ENCODE results near the gene SRGAP2B.
"Not testable (repeated sequence)": the region's sequence is repeated elsewhere in the genome, so short reads cannot be mapped to it uniquely, and the experiment has no call there.

The SRGAP2B gene

GRCh38 chr1:145053428-145053827, 41.7 kb downstream of the SRGAP2B start:
- H3K4me3 ChIP-seq (replicated peaks; ENCODE audit: low read depth, low read length); DNase-seq (ENCODE audit: extremely low read depth, low read depth): not testable (repeated sequence)

DNA sequence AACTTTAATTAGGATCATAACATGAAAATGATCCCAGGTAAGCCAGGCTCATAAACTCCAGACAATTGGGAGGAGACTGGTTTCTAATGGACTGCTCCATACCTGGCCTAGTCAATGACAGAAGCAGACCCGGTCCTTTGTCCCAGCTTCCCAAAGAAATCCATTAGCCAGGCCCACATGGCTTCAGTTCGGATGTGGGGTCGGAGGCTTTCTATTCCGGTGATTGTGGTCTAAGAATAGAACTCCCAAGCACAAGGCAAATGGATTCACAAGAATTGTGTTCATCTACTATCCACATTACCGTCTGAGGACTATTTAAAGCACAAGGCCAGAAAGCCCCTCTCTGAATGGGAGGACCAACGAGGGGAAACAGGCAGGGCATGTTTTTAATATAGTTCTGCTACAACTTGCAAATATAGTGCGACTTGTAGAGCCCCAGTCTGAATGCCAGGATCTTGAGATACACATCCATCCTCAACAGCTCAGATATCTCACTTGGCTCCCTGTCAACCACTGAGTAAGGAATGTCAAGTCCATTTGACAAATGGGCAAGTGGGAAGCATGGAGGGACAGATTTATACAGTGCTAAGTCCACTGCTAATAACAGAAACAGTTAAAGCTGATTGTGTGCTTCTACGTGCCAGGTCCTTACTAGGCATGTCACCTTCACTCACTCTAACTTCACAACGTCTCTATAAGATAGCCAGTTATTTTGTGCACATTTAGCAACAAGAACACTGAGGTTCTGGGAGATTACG, 42.9 kb downstream of the SRGAP2B start:
- not testable (repeated sequence) for DNase-seq (ENCODE audit: extremely low read depth, low read depth)

GRCh38 chr1:145048181-145048856, 46.8 kb downstream of the SRGAP2B start:
- H3K4me3 ChIP-seq (replicated peaks; ENCODE audit: low read depth, low read length); DNase-seq (ENCODE audit: extremely low read depth, low read depth): not testable (repeated sequence)

More for the DNA sequence above, 42.9 kb downstream of the SRGAP2B start:
- not testable (repeated sequence) for H3K4me3 ChIP-seq (replicated peaks; ENCODE audit: low read depth, low read length)

DNA sequence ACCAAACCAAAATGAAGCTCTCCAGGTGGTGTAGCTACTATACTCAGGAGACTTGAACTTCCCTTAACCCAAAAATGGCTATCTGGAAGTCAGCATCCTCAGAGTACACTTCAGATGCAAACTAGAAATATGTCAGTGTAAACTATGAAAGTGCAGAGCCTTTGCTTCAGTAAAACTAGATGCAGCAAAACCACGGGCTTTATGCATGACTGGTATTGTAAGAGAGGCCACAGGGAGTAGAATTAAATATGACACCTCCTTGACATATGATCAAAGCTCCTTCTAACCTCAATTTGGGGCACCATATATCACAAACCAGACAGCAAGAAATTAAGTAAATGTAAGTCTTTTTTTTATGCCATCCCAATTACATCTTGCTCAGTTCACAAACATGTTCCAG, 47.6 kb downstream of the SRGAP2B start:
- not testable (repeated sequence) for DNase-seq (ENCODE audit: extremely low read depth, low read depth); H3K4me3 ChIP-seq (replicated peaks; ENCODE audit: low read depth, low read length)

DNA sequence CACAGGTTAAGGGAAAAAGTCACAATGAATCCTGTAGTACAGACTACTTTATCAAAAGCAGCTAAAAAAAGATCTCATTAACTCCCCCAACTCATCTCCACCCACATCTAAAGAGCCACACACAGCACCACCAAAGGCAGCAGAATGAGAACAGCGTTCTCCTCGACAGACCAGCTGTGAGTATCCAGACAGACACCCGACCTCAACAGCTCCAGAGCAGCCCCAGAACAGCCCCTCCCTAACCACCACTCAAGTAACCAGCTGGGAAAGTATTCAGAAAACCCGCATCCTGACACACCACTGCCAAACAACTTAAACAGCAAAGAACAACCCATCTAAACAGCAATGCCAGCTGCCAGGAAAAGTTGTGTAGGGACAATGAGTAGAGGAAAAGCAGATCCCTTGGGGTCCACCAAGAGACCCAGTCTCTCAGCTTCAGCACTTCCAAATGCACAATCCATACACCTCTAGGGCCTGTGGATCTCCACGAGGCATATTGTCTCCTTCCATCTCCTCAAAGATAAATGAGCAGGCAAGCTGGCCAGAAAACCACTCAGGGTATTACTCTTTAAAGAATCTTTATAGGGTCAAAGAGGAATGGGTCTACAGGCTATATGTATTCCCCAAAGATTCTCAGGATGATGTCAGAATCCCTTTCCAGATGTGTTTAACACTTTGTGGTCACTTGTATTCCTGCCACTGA, 49.4 kb downstream of the SRGAP2B start:
- DNase-seq (ENCODE audit: extremely low read depth, low read depth); H3K4me3 ChIP-seq (replicated peaks; ENCODE audit: low read depth, low read length): not testable (repeated sequence)

DNA sequence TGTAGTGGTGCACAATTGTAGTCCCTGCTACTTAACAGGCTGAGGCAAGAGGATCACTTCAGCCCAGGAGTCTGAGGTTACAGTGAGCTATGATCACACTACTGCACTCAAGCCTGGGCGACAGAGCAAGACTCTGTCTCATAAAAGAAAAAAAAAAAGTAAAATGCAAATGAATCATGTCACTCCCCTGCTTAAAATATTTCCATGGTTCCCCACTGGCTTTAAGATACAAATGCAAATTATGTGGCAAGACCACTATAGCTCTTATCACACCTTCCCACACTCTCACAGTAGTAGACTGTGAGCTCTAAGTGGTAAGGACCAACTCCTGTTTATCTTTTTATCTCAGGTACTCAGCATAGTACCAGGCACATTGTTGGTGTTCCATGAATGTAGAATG, 53.6 kb downstream of the SRGAP2B start:
- not testable (repeated sequence) for DNase-seq (ENCODE audit: extremely low read depth, low read depth)

GRCh38 chr1:145036019-145036418, 59.1 kb downstream of the SRGAP2B start:
- not testable (repeated sequence) for DNase-seq (ENCODE audit: extremely low read depth, low read depth)

More for the DNA sequence above, 53.6 kb downstream of the SRGAP2B start:
- not testable (repeated sequence) for H3K4me3 ChIP-seq (replicated peaks; ENCODE audit: low read depth, low read length)

DNA sequence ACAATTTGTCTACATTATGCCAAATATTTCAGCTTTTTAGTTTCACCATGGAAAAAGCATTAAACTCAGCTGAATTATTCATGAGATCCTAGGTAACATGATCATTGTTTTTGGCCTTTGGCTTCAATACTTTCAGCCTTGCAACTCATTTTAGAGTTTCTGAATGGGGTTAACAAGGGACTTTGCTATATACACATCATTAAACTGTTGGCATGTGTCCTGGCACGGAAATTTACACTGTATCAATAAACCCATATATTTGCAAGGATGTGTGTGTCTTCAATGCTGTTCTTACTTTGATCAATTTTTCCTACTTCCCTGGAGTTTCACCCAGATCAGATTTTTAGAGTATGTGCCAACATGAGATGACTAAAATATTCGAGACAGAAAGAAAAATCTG, 61.6 kb downstream of the SRGAP2B start:
- DNase-seq (ENCODE audit: extremely low read depth, low read depth); H3K4me3 ChIP-seq (replicated peaks; ENCODE audit: low read depth, low read length): not testable (repeated sequence)

More at GRCh38 chr1:145036019-145036418, 59.1 kb downstream of the SRGAP2B start:
- not testable (repeated sequence) for H3K4me3 ChIP-seq (replicated peaks; ENCODE audit: low read depth, low read length)

DNA sequence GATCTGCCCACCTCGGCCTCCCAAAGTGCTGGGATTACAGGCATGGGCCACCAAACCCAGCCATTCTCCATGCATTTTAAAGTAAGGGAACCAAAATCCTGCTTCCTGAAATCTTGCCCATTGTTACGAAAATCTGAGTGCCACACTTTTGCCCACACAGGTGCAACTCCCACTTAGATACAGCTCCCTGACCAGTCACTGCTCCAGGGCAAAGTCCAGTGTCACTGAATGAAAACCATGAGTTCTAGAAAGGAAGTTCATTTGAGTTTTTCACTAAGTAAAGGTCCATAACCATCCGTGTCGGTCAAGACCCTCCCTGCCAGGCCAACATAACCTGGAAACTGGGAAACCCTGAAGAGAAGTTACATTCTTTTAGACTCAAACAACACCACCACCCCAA, 67.9 kb downstream of the SRGAP2B start:
- not testable (repeated sequence) for H3K4me3 ChIP-seq (replicated peaks; ENCODE audit: low read depth, low read length); DNase-seq (ENCODE audit: extremely low read depth, low read depth)

DNA sequence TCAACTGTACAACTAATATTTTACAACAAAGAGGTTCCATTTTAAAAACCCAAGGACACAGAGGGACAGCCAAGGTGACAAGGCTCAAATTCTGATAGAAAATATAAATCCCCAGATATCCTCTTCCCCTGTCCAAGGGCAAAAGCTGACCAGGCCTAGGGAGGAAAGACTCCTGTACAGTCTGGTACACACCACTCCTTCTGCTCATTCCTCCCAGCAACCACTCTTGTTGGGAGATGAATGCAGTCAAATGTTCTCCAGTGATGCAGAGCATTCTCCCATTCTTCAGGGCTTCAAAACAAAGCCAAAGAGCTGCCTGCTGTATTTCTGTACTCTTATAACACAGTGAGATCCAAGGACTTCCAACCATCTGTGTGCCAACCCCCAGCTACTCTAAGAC, 69.8 kb downstream of the SRGAP2B start:
- not testable (repeated sequence) for DNase-seq (ENCODE audit: extremely low read depth, low read depth); H3K4me3 ChIP-seq (replicated peaks; ENCODE audit: low read depth, low read length)

DNA sequence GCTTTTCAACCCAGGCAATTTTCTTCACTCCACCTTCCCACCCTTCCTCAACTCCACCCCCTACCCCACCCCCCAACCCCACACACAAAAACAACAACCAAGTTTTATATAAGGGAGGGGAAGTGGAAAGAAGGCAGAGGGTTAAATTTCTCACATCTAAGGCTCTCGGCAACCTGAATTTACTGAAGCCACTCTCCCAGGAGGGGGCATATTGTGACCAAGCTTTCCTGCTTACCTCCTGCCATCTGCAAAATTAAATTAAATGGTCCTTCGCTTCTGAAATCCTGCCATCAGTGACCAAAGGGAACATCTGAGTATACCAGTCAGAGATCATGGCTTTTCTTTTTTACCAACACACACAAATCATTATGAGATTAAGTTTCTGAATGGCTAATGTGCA, 72.9 kb downstream of the SRGAP2B start:
- H3K4me3 ChIP-seq (replicated peaks; ENCODE audit: low read depth, low read length), result not testable (repeated sequence)

DNA sequence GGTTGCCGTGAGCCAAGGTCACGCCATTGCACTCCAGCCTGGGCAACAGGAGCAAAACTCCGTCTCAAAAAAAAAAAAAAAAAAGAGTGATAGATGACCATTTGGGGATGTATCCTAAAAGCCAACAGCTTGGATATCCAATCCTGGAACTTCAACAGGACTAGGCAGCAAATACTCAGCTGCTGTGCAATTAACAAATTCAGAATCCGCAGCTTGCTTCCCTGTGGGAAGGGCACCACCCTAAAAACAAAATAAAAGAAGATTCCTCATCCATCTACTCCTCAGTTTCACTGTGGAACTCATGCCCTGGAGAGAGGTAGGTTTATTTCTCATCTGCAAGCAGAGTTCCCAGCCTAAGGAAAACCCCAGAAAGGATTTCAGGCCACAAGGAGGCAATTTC, 73.4 kb downstream of the SRGAP2B start:
- not testable (repeated sequence) for H3K4me3 ChIP-seq (replicated peaks; ENCODE audit: low read depth, low read length); DNase-seq (ENCODE audit: extremely low read depth, low read depth)

More for the DNA sequence above, 72.9 kb downstream of the SRGAP2B start:
- not testable (repeated sequence) for DNase-seq (ENCODE audit: extremely low read depth, low read depth)

DNA sequence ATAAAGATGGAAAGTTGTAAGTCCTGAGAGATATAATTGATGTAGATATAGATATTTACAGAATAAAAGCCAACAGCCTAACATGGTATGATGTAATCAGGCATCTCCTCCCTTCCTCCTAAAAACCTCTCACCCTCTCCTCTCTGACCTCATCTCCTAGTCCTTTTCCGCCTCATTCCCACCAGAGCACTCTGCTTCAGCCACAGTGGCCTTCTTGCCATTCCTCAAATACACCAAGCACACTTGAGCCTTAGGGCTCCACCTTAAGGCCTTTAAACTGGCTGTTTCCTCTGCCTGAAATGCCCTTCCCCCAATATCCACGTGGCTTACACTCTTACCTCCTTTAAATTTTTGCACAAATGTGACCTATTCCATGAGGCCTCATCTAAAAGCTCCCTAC, 75.4 kb downstream of the SRGAP2B start:
- DNase-seq (ENCODE audit: extremely low read depth, low read depth); H3K4me3 ChIP-seq (replicated peaks; ENCODE audit: low read depth, low read length): not testable (repeated sequence)

DNA sequence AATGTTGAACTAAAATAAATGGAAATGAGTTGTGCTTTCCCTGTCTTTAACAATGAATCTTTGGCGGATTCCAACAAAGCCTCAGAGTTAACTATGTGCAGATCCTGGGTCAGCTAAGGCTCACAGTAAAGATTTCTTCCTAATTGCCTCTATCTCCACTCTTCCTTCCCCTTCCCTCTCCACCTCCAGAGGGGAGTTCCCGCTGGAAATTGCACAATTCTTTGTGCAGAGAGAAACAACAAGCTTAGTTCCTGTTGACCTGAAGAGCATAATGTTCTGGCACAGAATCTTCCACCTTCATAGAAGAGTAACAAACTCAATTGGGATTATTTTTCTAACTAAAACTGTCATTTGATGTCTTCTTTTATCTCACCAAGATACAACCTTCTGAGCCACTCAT, 77.4 kb downstream of the SRGAP2B start:
- not testable (repeated sequence) for H3K4me3 ChIP-seq (replicated peaks; ENCODE audit: low read depth, low read length); DNase-seq (ENCODE audit: extremely low read depth, low read depth)

GRCh38 chr1:145016492-145016862, 78.7 kb downstream of the SRGAP2B start:
- not testable (repeated sequence) for DNase-seq (ENCODE audit: extremely low read depth, low read depth); H3K4me3 ChIP-seq (replicated peaks; ENCODE audit: low read depth, low read length)

GRCh38 chr1:145015744-145016491, 79.2 kb downstream of the SRGAP2B start:
- not testable (repeated sequence) for DNase-seq (ENCODE audit: extremely low read depth, low read depth)

GRCh38 chr1:145013353-145013752, 81.8 kb downstream of the SRGAP2B start:
- not testable (repeated sequence) for H3K4me3 ChIP-seq (replicated peaks; ENCODE audit: low read depth, low read length); DNase-seq (ENCODE audit: extremely low read depth, low read depth)

More at GRCh38 chr1:145015744-145016491, 79.2 kb downstream of the SRGAP2B start:
- not testable (repeated sequence) for H3K4me3 ChIP-seq (replicated peaks; ENCODE audit: low read depth, low read length)

DNA sequence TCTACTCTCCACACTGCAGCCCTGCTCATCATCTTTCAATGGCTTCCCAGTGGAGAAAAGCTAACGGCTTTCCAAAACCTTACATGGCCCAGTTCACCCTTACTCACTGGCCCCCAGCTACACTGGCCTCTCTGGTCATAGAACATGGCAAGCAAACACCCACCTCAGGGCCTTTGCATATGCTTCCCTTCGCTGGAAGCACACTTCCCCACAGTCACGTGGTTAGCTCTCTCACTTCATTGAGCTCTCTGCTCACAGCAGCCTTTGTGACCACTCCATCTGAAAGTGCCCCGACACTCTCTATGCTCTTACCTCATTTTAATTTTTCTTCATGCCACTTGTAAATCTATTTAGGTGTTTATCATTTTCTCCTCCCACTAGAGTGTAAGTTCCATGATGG, 83.3 kb downstream of the SRGAP2B start:
- not testable (repeated sequence) for H3K4me3 ChIP-seq (replicated peaks; ENCODE audit: low read depth, low read length); DNase-seq (ENCODE audit: extremely low read depth, low read depth)
